ENCODE results near the gene TLK2.
"Not testable (repeated sequence)": the region's sequence is repeated elsewhere in the genome, so short reads cannot be mapped to it uniquely, and the experiment has no call there.

DNA sequence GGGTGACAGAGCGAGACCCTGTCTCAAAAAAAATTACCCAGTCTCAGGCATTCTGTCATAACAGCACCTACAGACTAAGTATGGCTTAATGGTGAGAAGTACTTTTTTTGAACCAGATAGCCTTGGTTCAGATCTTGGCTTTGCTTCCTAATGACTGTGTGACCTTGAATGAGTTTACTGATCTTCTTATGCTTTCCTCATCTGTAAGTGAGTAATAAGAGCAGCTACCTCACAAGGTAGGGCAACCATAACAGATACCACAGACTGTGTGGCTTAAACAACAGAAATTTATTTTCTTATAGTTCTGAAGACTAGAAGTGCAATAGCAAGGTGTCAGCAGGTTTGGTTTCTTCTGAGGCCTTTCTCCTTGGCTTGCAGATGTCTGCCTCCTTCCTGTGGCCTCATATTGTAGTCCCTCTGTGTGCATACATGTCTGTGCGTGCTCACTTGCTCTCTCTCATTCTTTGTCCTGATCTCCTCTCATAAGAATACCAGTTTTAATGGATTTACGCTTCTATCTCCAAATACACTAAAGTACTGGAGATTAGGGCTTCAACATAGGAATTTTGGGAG is 31.7 kb downstream of the TLK2 start:
- TF ChIP-seq, protein P1, sequence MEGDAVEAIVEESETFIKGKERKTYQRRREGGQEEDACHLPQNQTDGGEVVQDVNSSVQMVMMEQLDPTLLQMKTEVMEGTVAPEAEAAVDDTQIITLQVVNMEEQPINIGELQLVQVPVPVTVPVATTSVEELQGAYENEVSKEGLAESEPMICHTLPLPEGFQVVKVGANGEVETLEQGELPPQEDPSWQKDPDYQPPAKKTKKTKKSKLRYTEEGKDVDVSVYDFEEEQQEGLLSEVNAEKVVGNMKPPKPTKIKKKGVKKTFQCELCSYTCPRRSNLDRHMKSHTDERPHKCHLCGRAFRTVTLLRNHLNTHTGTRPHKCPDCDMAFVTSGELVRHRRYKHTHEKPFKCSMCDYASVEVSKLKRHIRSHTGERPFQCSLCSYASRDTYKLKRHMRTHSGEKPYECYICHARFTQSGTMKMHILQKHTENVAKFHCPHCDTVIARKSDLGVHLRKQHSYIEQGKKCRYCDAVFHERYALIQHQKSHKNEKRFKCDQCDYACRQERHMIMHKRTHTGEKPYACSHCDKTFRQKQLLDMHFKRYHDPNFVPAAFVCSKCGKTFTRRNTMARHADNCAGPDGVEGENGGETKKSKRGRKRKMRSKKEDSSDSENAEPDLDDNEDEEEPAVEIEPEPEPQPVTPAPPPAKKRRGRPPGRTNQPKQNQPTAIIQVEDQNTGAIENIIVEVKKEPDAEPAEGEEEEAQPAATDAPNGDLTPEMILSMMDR (conservative IDR thresholded peaks at IDR 0.05; ENCODE audit: low read depth in 2 of 2), result not testable (repeated sequence)
- not testable (repeated sequence) for TF ChIP-seq POLR2AphosphoS5 (IDR thresholded peaks at IDR 0.05; ENCODE audit: low read depth); JUNB (IDR thresholded peaks at IDR 0.05; ENCODE audit: unreplicated experiment); EZH2phosphoT487 (IDR thresholded peaks at IDR 0.05; ENCODE audit: unreplicated experiment)
- TF ChIP-seq, protein P2, sequence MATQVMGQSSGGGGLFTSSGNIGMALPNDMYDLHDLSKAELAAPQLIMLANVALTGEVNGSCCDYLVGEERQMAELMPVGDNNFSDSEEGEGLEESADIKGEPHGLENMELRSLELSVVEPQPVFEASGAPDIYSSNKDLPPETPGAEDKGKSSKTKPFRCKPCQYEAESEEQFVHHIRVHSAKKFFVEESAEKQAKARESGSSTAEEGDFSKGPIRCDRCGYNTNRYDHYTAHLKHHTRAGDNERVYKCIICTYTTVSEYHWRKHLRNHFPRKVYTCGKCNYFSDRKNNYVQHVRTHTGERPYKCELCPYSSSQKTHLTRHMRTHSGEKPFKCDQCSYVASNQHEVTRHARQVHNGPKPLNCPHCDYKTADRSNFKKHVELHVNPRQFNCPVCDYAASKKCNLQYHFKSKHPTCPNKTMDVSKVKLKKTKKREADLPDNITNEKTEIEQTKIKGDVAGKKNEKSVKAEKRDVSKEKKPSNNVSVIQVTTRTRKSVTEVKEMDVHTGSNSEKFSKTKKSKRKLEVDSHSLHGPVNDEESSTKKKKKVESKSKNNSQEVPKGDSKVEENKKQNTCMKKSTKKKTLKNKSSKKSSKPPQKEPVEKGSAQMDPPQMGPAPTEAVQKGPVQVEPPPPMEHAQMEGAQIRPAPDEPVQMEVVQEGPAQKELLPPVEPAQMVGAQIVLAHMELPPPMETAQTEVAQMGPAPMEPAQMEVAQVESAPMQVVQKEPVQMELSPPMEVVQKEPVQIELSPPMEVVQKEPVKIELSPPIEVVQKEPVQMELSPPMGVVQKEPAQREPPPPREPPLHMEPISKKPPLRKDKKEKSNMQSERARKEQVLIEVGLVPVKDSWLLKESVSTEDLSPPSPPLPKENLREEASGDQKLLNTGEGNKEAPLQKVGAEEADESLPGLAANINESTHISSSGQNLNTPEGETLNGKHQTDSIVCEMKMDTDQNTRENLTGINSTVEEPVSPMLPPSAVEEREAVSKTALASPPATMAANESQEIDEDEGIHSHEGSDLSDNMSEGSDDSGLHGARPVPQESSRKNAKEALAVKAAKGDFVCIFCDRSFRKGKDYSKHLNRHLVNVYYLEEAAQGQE (IDR thresholded peaks at IDR 0.05; ENCODE audit: unreplicated experiment), result not testable (repeated sequence)
